Activated naive CD4-positive, alpha-beta T cell treated with anti-CD3 and anti-CD28 coated beads, Interleukin-2, amount 50 U/mL, for 16 hours (primary cell): ENCODE results near the gene ZNF132.
"Not testable (repeated sequence)": the region's sequence is repeated elsewhere in the genome, so short reads cannot be mapped to it uniquely, and the experiment has no call there.

Source experiments
- DNase-seq: peaks from one replicate; pipeline ENCODE4 v3.0.0-alpha.2; 2020

ZNF132 gene

DNA sequence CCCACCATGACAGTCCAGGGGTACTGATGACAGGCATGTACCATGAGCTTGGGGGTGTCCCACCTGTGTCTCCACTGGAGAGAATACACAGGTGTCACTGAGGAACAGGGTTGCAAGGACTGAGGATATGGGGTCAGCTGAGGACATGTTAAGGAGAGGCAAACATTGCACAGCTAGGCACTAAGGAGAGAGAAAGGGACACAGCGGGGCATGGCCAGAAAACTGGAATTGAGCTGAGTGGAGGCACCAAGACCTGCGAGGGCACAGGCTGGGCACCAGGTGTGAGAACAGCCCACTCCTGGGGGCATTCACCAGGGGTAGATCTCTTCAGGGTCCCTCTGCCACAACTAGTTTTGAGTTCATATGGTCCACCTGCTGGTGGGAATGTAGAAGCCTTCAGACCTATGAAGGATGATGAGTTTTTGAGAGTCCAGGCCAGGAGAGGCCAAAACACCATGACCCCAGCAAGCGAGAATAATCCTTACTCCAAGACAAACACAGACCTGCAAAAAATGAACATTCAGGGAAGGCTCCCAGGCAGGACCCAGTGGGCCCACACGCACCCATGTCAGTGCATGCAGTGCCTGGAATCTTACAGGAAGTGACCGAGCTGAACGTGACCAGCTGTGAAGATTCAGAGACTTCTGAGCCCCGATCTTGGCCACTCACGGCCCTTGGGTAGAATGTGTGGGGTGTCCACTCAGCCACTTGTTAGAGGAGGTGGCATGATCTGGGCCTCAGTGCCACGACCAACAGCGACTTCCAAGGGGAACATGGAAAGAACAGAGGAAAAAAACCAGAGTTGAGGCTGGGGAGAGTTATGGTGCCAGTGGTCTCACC is 32.9 kb downstream of the ZNF132 start:
- DNase-seq = no peak

DNA sequence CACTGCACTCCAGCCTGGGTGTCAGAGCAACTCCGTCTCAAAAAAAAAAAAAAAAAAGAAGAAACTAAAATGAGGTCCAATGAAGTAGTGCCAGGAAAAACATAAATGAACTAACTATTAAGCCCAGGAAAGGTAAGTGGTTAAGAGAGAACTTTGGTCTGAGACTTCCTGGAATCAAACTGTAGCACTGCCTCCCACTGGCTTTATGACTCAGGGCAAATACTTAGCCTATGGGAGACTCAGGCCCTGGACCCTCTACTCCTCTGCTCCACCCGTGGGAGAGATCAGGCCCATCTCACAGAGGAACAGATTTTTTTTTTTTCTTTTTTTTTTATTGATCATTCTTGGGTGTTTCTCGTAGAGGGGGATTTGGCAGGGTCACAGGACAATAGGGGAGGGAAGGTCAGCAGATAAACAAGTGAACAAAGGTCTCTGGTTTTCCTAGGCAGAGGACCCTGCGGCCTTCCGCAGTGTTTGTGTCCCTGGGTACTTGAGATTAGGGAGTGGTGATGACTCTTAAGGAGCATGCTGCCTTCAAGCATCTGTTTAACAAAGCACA is 36.0 kb downstream of the ZNF132 start:
- not testable (repeated sequence) for DNase-seq

DNA sequence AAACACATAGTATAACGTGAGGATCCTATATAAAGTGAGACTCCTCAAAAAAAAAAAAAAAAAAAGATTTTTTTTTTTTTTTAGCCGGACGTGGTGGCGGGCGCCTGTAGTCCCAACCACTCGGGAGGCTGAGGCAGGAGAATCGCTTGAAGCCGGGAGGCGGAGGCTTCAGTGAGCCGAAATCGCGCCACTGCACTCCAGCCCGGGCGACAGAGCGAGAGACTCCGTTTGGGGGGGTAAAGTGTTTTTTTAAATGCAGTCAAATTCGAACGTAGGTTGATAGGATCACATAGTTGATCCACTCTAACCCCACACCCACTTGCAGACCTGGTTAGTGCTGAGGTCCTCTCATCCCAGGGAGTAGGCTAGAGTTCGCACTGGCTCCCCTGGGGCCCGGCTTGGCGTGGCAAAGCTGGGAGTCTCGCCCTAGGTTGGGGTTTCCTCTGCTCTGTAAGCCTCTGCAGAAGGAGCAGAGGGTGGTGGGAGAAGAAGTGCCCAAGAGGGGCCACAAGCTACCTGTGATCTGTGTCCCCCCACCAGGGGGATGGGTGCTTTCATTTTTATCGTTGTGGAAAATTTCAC is 38.0 kb downstream of the ZNF132 start:
- DNase-seq = no peak

DNA sequence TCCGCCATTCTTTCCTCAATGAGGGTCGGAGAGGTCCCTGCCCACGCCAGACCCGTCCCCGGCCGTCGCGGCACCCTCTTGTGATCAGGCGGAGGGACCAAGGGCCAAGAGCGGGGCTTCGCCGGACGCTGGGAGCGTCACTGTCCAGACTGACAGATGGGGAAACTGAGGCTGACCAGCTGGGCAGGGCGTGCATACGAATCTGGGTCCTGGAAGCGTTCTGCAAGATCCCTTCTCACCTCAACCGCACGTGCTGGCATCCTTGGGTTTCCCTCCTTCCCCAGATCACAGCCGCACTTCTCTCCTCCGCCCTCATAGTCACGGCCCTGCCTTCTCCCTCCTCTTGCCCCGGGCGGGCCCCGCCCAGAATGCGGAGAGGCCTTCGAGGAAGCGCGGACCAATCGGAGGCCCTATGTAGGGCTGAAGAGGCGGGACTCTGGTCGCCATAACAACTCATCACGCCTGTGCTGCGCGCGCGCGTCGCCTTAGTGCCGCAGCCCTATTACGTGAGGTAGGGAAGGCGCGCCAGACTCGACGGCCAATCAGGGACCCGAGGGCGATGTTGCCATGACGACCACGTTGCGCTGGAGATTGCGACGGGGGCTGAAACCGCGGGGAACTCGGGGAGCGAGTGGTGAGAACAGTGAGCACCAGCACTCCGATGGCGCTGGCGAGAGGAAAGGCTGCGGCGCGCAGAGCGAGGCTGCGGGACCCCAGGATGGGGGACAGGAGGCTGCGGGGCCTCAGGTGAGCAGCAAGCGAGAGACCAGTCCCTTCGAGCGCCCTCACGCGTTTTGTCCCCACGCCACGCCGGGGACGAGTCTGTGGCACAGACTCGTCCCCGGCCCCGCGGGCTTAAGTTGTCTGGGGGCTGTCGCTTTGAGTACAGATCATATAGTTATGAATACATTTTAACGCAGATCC is 38.8 kb downstream of the ZNF132 start:
- DNase-seq = peak; percentile 98

DNA sequence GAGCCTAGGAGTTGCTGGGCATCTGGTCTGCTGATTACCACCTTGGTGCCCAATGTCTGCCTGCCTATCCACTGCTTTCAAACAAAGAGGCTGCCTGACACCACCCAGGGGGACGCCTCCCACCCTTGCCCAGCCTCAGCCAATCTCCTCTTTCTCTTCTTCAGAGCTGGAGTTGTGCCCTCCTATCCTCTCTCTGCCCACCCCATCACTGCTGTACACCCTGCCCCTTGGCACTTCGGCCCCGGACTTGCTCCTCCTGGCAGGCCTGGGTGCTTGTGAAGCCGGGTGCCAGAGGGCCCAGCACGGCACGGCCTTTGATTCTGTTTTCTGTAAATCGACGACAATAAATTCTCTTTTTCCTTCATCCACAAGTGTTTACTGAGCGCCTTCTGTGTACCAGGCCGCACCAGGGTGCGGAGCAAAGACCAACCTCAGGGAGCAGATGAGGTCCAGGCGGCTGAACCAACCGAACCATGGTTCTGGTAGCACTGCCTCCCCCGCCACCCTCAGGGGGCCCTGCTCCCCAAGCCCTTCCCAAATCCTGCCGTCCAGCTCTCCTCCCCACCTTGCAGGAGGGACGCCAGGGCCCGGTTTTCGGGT is 39.5 kb downstream of the ZNF132 start:
- no peak for DNase-seq

DNA sequence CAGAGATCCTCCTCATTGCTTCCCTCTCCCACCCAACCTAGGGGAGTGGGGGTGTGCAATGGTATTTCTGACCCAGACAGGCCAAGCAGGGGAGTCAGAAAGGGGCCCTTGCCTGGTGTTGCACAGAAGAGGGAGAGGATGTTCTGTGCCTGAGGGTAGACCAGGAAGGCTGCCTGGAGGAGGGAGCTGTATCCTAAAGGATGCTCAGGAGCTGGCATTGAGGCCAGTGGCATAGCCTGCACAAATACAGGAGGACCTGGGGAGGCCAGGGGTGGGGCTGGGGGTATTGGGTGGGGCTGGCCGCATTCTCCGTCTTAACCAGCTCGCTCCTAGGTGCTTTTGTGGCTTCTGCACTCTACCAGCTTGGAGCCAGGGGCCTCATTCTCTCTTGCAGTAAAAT is 40.0 kb downstream of the ZNF132 start:
- no peak for DNase-seq

DNA sequence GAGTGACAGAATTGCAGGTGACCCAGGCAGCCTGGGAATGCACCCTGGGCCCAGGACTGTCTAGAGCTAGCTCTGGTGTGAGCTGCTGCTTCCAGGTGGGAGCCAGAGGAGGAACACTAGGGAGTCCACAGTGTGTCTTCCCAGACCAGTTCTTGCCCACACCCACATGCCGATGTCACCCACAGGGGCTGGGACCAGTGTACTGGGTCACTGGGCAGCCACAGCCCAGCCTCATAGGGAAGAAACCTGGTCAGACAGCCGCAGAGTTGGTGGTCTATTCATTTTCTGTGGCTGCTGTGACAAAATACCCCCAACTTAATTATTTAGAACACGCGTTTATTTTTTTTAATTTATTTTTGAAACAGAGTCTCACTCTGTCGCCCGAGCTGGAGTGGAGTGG is 41.4 kb downstream of the ZNF132 start:
- no peak for DNase-seq

DNA sequence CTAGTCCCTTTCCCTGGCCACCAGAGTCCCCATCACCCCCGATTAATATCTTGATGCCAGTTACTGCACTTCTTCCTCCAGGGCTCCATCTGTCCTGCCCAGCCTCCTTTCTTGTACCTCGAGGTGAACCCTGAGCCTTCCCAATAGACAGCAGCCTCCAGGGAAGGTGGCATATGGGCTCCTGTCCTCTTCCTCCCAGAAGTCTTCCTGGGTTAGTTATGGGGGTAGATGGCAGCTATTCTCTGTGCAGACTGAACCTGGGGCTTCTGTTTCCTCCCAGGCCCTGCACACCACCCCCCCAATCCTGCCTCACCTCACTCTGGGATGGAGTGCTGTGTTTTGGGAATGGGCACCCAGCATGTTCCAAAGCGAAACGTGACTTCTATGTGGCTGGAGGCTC is 41.9 kb downstream of the ZNF132 start:
- no peak for DNase-seq

DNA sequence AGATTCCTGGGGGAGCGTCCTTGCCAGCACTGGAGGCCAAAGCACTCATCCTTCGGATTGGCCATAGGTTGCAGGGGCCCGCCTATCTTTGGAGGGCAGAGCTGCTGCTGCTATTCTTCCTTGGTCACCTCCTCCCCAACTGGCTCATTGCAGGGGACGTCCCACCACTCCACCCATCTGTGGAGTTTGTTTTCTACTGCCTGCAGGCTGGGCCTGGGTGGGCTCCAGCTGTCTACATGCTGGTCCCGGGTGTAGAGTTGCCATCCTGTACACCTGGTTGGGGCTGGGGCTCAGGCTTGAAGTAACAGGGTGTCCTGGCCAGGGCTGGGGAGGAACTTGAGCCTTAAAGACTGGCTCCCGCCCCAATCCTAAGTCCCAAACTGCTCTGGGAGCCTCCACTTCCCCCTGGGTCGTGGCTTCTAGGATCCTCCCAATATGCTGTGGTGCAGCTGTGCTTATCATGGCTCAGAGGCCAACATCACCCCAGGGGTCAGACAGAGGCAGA is 42.4 kb downstream of the ZNF132 start:
- DNase-seq = no peak

DNA sequence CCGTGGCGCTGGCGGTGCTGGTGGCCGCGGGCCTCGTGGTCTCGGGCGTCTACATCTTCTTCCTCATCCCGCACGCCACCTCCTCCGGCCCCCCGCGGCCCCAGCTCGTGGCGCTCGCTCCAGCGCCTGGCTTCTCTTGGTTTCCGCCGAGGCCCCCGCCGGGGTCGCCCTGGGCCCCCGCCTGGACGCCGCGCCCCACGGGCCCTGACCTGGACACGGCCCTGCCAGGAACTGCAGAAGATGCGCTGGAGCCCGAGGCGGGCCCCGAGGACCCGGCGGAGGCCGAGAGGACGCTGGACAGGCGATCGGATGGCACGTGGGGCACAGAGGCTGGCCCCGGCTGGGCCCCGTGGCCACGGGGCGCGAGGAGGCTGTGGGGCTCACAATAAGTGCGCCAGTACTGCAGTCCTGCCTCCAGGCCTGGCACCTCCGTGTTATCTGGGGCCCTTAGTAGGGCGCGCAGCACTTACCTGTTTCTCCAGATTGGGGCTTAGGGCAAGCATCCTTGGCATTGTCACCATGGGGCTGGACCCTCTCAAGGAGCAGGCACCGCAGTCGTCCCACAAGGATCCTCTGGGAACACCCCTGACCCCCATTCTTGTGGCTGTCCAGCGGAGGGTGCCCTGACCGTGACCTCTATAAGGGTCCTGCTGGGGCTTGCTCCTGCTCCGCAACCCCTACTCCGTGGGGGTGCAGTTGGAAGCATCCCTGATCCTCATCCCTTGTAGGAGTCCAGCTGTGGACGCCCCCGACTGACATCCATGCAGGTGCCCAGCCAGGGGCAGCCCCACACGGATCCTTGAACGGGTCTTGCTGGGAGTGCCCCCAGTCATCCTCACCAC is 43.0 kb downstream of the ZNF132 start:
- no peak for DNase-seq

DNA sequence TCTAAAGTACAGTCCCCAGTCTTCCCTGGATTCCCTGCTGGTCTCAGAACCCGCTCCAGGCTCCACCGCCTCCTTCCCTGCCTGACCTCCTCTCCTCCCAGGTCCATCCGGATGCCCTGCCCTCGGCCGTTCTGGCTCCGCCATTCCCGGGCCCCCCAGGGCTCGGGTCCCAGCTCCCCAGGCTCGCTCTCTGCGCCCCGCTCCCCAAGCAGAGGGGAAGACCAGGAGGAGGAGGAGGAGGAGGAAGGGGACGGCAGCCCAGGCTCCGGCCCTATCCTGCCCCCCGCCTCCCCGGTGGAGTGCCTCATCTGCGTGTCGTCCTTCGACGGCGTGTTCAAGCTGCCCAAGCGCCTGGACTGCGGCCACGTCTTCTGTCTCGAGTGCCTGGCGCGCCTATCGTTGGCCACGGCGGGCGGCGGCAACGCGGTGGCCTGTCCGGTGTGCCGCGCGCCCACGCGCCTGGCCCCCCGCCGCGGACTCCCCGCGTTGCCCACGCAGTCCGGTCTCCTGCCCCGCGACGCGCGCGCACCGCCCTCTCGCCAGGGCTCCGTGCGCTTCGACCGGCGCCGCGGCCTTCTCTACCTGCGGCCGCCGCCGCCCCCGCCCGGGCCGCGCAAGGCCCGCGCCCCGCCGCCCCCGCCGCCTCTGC is 43.9 kb downstream of the ZNF132 start:
- no peak for DNase-seq

DNA sequence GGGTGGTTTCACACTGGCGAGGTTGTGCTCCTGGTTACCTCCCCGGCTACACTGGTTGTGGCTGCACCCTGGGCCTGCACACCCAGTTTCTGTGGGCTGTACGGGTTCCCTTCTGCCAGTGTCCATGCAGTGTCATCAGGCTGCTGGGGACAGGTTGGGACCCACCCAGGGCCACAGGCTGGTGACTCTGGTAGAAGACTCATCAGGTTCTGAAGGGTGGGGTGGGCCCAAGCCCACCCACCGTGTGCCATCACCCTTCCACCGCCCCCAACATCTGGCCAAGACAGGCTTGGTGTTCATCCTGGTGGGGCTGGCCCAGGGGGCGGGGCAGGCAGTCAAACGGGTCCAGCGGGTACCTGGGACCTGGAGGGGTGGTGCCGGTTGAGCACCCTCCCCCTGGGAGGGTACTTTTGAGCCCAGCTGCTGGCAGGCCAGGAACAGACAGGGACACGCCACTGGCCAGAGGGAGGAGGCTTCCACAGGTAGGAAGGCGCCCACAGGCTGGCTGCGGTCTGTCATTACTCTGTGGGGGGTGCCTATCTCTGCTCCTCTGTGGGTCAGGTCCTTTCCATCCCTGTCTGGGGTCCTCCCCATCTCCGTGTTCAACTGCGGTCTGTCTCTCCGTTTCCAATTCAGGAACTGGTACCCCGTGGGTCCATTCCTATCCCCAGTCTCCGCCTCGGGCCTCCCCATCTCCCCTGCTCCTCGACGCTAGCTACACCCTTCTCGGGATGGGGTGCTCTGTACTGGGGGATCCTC is 44.6 kb downstream of the ZNF132 start, which contains the start of gene RNF225:
Gene RNF225 (plus strand): TSS at position 437 of the 759 bp plus-strand sequence. CDS start 434 bp downstream, outside the sequence.
- DNase-seq = no peak

DNA sequence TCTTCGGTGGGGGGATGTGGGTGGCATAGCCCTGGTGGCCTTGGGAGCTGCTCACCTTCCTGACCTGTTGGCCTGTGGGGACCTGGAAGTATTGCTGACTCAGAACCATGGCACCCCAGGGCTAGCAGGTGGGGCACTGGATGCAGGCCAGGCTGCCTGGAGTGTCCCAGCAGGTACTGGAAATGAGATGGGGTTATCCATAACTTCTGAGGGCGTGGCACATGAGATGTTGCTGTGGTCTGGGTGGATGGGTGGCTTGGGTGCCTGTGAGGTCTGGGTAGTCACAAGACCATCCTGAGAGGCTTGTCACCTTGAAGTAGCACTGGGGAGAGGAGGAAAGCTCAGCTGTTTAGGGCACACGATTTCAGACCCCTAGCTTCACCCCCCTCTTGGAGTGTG is 45.1 kb downstream of the ZNF132 start:
- no peak for DNase-seq

DNA sequence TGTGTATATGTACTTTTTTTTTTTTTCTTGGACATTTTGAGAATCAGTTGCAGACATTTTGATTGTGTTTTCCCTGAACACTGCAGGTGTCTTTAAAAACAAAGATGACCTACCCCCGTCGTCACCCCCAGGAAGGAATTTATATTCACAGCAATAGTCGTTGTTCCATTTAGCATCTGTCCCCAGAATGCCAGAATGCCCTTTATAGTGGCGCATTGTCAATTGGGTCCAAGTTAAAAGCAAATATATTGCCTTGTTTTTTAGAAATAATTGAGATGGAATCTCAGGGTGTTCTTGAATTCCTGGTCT is 46.3 kb downstream of the ZNF132 start:
- no peak for DNase-seq

DNA sequence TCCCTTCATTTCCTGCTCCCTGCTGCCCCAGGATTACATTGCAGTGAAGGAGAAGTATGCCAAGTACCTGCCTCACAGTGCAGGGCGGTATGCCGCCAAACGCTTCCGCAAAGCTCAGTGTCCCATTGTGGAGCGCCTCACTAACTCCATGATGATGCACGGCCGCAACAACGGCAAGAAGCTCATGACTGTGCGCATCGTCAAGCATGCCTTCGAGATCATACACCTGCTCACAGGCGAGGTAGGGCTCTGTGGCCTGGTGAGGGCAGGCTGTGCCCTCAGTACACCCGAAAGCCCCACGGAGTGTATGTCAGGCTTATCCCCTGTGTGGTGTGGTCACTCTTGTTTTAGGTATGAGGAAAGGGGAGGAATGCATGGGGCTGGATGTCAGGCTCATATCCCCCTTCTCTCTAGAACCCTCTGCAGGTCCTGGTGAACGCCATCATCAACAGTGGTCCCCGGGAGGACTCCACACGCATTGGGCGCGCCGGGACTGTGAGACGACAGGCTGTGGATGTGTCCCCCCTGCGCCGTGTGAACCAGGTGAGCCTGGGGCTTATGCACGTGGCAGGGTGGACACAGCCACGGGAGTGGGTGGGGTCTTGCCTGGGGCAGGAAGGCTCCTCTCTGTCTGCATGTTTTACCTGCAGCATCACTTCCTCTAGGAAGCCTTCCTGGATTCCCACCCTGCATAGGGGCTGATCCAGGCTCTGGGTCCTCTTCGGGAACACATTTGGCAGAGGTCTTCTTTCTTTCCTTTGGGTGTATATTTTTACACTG is 46.8 kb downstream of the ZNF132 start:
- DNase-seq = no peak

DNA sequence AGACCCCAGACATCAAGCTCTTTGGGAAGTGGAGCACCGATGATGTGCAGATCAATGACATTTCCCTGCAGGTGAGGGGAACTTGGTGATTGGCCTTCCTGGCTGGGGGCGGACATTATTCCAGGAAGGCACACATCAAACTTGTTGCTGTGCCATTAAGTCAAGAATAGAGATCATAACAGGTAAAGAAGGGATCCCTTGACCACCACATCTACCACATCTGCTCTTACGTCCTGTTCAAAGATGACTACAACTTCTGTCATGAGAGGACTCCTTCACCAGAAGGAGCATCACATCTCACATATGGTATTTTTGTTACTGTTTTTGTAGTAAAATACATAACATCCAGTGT is 51.8 kb downstream of the ZNF132 start:
- DNase-seq = no peak

DNA sequence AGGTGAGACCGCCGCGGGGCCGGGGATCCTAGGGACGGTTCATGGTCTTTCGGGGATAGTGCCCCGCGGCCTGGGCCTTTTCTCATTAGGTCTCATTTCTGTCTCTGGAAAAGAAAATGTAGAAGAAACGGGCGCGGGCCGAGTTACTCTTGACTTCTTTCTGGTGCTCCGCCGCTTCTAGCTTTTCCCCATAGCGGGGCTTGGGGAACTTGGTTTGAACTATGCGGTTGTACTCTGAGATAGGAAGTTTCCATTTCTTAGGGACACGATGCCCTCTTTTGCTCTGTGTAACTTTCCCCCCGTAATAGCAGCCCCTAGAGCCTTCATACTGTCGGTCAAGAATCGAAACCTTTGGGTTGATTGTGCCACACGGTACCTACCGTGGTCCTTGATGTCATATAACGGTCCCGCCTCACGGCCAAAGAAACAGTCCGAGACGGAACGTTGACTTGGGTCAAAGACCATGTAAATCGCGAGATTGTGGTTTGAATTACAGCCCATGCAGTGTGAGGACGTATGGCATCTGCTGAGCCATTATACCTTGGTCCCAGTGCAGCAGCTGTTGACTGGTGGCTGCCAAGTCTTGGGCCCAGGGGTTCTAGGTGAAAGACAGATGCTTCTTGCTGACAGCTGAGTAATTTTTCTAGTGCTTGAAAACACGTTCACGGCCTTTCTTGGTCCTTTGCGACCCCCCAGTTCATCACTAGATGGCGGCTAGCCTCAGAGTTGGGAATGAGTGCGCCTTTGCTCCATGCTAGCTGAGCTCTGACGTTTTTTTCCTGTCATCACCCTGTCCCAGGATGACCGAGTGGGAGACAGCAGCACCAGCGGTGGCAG is 52.4 kb downstream of the ZNF132 start:
- DNase-seq = no peak

DNA sequence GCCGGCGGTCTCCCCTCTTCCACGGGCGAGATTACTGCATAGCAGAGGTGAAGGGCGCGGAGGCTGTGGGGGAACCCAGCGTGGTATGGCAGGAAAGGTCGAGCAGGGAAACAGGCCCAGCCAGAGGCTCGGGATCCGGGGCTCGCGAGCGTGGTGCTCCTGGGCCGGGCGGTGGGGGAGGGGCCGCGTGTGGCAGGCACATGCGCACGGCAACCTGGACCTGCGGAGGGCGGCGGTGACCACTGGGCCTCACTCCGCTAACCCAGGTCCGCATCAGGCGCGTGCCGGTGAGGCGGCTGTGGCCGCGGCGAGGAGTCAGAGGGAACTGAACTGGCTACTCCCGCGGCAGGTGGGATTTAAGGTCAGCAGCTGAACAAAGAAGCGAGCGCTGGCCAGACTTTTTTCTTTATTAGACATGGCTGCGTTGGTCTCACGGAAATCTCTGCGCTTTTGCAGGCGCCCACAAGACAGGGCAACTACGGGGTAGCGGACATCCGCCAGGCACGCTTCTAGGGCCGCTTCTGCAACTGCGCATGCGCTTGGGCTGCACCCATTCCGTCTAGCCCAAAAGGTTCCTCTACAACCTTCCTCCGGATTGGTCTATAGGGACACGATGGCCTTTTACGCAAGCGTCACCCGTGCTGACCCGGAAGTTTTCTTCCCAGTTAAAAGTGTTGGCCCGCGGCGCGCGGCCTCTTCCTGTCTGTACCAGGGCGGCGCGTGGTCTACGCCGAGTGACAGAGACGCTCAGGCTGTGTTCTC is 53.2 kb downstream of the ZNF132 start, which contains the start of gene RPS5:
Gene RPS5 (plus strand): TSS at position 694 of the 762 bp plus-strand sequence. CDS start 869 bp downstream, outside the sequence.
- peak; percentile 94 for DNase-seq
